Measurements from ENCODE around the gene DMXL1.
A peak's percentile ranks its signal among the peaks of the same experiment; 100 is the strongest.

DMXL1 gene

GRCh38 chr5:119270121-119270565 is 199.3 kb downstream of the DMXL1 start:
- no peak for DNase-seq

- DNase-seq: no peak
These were observed 200.3 kb downstream of the DMXL1 start for GRCh38 chr5:119270960-119271757.

GRCh38 chr5:119271758-119272730 is 201.2 kb downstream of the DMXL1 start:
- no peak for DNase-seq

- DNase-seq: no peak
These were observed 202.5 kb downstream of the DMXL1 start for GRCh38 chr5:119273391-119273839.

- no peak for DNase-seq
These were observed 203.3 kb downstream of the DMXL1 start for GRCh38 chr5:119274030-119274766.

- no peak for DNase-seq
These were observed 203.9 kb downstream of the DMXL1 start for GRCh38 chr5:119274767-119275130.

- no peak for DNase-seq
These were observed 204.3 kb downstream of the DMXL1 start for GRCh38 chr5:119275146-119275545.

GRCh38 chr5:119275601-119276173 is 204.8 kb downstream of the DMXL1 start:
- DNase-seq: peak in 1 of 2 experiments; percentile 37

GRCh38 chr5:119276978-119277377 is 206.1 kb downstream of the DMXL1 start:
- DNase-seq: no peak

- DNase-seq: no peak
These were observed 208.2 kb downstream of the DMXL1 start for GRCh38 chr5:119279093-119279492.

GRCh38 chr5:119280380-119280779 is 209.5 kb downstream of the DMXL1 start:
- DNase-seq: no peak

GRCh38 chr5:119282628-119283027 is 211.7 kb downstream of the DMXL1 start:
- no peak for DNase-seq

- DNase-seq: no peak
These were observed 213.1 kb downstream of the DMXL1 start for GRCh38 chr5:119284031-119284430.

GRCh38 chr5:119285070-119285916 is 214.4 kb downstream of the DMXL1 start:
- DNase-seq: no peak

GRCh38 chr5:119286511-119287488 is 215.9 kb downstream of the DMXL1 start:
- no peak for DNase-seq

GRCh38 chr5:119287547-119288111 is 216.7 kb downstream of the DMXL1 start:
- DNase-seq: no peak

- DNase-seq: no peak
These were observed 217.6 kb downstream of the DMXL1 start for GRCh38 chr5:119288379-119289033.

- DNase-seq: no peak
These were observed 218.7 kb downstream of the DMXL1 start for GRCh38 chr5:119289438-119290044.

GRCh38 chr5:119290161-119290569 is 219.3 kb downstream of the DMXL1 start:
- no peak for DNase-seq
